GM12878 (cell line): ENCODE data around the gene SULT2B1. TPM values are rescaled to one million over a fixed set of nuclear protein-coding genes. Genes with fewer than 3 reads are reported as not detected.

Experiments
- CBX3 ChIP-seq: fragments of 200-600 bp; sonication (generic); IDR thresholded peaks from 2 replicates; pipeline ENCODE4 v1.6.1; 2016; ENCODE audit warnings: low read depth, borderline replicate concordance
- ETV6 ChIP-seq, 2 experiments: fragments of 450-650 bp in 1 of 2; IDR thresholded peaks in 1 of 2; conservative IDR thresholded peaks in 1 of 2; 2 replicates each; pipeline ENCODE4 v1.6.1; 2014; ENCODE audit warnings: antibody characterized with exemption in 1 of 2, borderline replicate concordance in 1 of 2, low read depth in 1 of 2, mild to moderate bottlenecking in 1 of 2, moderate library complexity in 1 of 2
- IKZF1 ChIP-seq: fragments of 450-650 bp; conservative IDR thresholded peaks from 2 replicates; pipeline ENCODE4 v1.6.1; 2017; ENCODE audit warnings: antibody characterized with exemption, mild to moderate bottlenecking
- MYC ChIP-seq: IDR thresholded peaks from 2 replicates; pipeline ENCODE4 v1.6.1; 2011; ENCODE audit warnings: mild to moderate bottlenecking, low read length, moderate library complexity, inconsistent platforms; ENCODE audit not compliant: insufficient read depth, insufficient replicate concordance, insufficient read length, severe bottlenecking
- NBN ChIP-seq: fragments of 450-650 bp; IDR thresholded peaks from 2 replicates; pipeline ENCODE4 v1.6.1; 2016
- PML ChIP-seq: IDR thresholded peaks from 2 replicates; pipeline ENCODE4 v1.6.1; 2012; ENCODE audit warnings: low read length, inconsistent platforms
- POLR2AphosphoS5 ChIP-seq: IDR thresholded peaks from 2 replicates; pipeline ENCODE4 v1.6.1; 2011; ENCODE audit warnings: mild to moderate bottlenecking, low read length, inconsistent platforms
- RELB ChIP-seq: fragments of 450-650 bp; IDR thresholded peaks from 2 replicates; pipeline ENCODE4 v1.6.1; 2017; ENCODE audit warnings: low read depth, mild to moderate bottlenecking, moderate library complexity
- SMC3 ChIP-seq: IDR thresholded peaks from 2 replicates; pipeline ENCODE4 v1.6.1; 2011; ENCODE audit warnings: low read length, improper control_type of control experiment, borderline replicate concordance
- SREBF2 ChIP-seq: IDR thresholded peaks from 2 replicates; pipeline ENCODE4 v1.6.1; 2012; ENCODE audit warnings: mild to moderate bottlenecking, low read length
- SUZ12 ChIP-seq: fragments of 200-600 bp; sonication (generic); IDR thresholded peaks from one replicate; pipeline ENCODE4 v1.6.1; 2018; ENCODE audit warnings: antibody characterized with exemption, mild to moderate bottlenecking; ENCODE audit not compliant: unreplicated experiment
- USF1 ChIP-seq: IDR thresholded peaks from 2 replicates; pipeline ENCODE4 v1.6.1; 2011; ENCODE audit warnings: borderline replicate concordance, low read depth, mild to moderate bottlenecking, moderate library complexity, mixed read lengths, low read length; ENCODE audit not compliant: insufficient read depth; ENCODE audit errors: extremely low read length
- ZNF622 ChIP-seq: fragments of 450-650 bp; IDR thresholded peaks from 2 replicates; pipeline ENCODE4 v1.6.1; 2017; ENCODE audit warnings: mild to moderate bottlenecking, inconsistent platforms
- polyA plus RNA-seq, 11 experiments: library from polyadenylated mRNA; depleted of rRNA in 4 of 11; unstranded in 6 of 11; stranded (reverse) in 5 of 11; fragments of >200 nt; fragmentation: Nextera tagmentation in 4 of 11; fragmentation: Illumina TruSeq in 1 of 11; extraction: Ambion mirVana in 4 of 11; extraction: Trizol in 1 of 11; gene quantifications; 1 replicate in 1 of 11; 2 replicates in 10 of 11; pipeline versions ENCODE4 v1.2.1 to v1.2.3, GENCODE V29; 2011 to 2016; ENCODE audit warnings: inconsistent platforms in 2 of 11, missing spikeins in 2 of 11, low read depth in 1 of 11
- total RNA-seq, 4 experiments: library from RNA; depleted of rRNA in 3 of 4; stranded (reverse); fragments of >200 nt in 3 of 4; fragmentation: Illumina TruSeq in 1 of 4; extraction: Trizol in 1 of 4; gene quantifications; 2 replicates each; pipeline versions ENCODE4 v1.2.1 to v1.2.3, GENCODE V29; 2013 to 2021
- TF ChIP-seq, protein P1 (sequence below): fragments of 450-650 bp; IDR thresholded peaks from 2 replicates; pipeline ENCODE4 v1.6.1; 2017; ENCODE audit warnings: borderline replicate concordance
- TF ChIP-seq, protein P2 (sequence below): fragments of 450-650 bp; IDR thresholded peaks from 2 replicates; pipeline ENCODE4 v1.6.1; 2018; ENCODE audit warnings: borderline replicate concordance, mild to moderate bottlenecking; ENCODE audit not compliant: partially characterized antibody
- TF ChIP-seq, protein P3 (sequence below): fragments of 450-650 bp; formaldehyde crosslinking; IDR thresholded peaks from 2 replicates; pipeline ENCODE4 v1.4.0; 2022; ENCODE audit warnings: mild to moderate bottlenecking, moderate library complexity
- TF ChIP-seq, protein P4 (sequence below): IDR thresholded peaks from 2 replicates; pipeline ENCODE4 v1.6.1; 2011; ENCODE audit warnings: borderline replicate concordance, low read depth, mild to moderate bottlenecking, moderate library complexity, low read length; ENCODE audit not compliant: insufficient read depth, poor library complexity, severe bottlenecking

The SULT2B1 gene
- total and polyA plus RNA-seq, 10 of the 15 experiments (the other 5 are each of a cell fraction or from before 2014, with no cell fraction given), result 0.11 to 0.14 TPM; not detected in 8

GRCh38 chr19:48513289-48514122, 38.5 kb upstream of the SULT2B1 start (continued):
- TF ChIP-seq ZNF622, result no peak
- TF ChIP-seq PML, result no peak
- TF ChIP-seq POLR2AphosphoS5, result no peak
- 0 out of 2 replicates have a peak, but pooled peaks have one; percentile 56 for TF ChIP-seq NBN
- TF ChIP-seq MYC, result no peak
- TF ChIP-seq, protein P1, sequence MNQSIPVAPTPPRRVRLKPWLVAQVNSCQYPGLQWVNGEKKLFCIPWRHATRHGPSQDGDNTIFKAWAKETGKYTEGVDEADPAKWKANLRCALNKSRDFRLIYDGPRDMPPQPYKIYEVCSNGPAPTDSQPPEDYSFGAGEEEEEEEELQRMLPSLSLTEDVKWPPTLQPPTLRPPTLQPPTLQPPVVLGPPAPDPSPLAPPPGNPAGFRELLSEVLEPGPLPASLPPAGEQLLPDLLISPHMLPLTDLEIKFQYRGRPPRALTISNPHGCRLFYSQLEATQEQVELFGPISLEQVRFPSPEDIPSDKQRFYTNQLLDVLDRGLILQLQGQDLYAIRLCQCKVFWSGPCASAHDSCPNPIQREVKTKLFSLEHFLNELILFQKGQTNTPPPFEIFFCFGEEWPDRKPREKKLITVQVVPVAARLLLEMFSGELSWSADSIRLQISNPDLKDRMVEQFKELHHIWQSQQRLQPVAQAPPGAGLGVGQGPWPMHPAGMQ, result no peak
- TF ChIP-seq, protein P2, sequence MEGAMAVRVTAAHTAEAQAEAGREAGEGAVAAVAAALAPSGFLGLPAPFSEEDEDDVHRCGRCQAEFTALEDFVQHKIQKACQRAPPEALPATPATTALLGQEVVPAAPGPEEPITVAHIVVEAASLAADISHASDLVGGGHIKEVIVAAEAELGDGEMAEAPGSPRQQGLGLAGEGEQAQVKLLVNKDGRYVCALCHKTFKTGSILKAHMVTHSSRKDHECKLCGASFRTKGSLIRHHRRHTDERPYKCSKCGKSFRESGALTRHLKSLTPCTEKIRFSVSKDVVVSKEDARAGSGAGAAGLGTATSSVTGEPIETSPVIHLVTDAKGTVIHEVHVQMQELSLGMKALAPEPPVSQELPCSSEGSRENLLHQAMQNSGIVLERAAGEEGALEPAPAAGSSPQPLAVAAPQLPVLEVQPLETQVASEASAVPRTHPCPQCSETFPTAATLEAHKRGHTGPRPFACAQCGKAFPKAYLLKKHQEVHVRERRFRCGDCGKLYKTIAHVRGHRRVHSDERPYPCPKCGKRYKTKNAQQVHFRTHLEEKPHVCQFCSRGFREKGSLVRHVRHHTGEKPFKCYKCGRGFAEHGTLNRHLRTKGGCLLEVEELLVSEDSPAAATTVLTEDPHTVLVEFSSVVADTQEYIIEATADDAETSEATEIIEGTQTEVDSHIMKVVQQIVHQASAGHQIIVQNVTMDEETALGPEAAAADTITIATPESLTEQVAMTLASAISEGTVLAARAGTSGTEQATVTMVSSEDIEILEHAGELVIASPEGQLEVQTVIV, result no peak
- TF ChIP-seq, protein P3, sequence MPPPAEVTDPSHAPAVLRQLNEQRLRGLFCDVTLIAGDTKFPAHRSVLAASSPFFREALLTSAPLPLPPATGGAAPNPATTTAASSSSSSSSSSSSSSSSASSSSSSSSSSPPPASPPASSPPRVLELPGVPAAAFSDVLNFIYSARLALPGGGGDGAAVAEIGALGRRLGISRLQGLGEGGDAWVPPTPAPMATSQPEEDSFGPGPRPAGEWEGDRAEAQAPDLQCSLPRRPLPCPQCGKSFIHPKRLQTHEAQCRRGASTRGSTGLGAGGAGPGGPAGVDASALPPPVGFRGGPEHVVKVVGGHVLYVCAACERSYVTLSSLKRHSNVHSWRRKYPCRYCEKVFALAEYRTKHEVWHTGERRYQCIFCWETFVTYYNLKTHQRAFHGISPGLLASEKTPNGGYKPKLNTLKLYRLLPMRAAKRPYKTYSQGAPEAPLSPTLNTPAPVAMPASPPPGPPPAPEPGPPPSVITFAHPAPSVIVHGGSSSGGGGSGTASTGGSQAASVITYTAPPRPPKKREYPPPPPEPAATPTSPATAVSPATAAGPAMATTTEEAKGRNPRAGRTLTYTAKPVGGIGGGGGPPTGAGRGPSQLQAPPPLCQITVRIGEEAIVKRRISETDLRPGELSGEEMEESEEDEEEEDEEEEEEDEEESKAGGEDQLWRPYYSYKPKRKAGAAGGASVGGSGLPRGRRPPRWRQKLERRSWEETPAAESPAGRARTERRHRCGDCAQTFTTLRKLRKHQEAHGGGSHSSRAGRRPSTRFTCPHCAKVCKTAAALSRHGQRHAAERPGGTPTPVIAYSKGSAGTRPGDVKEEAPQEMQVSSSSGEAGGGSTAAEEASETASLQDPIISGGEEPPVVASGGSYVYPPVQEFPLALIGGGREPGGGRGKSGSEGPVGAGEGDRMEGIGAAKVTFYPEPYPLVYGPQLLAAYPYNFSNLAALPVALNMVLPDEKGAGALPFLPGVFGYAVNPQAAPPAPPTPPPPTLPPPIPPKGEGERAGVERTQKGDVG, result no peak
- no peak for TF ChIP-seq SREBF2
- TF ChIP-seq SMC3, result no peak
- TF ChIP-seq CBX3, result no peak
- TF ChIP-seq SUZ12, result no peak
- no peak for TF ChIP-seq ETV6 (conservative IDR thresholded peaks at IDR 0.05 in 1 of 2, IDR thresholded peaks at IDR 0.05 in 1 of 2; ENCODE audit: borderline replicate concordance in 1 of 2, low read depth in 1 of 2)
- TF ChIP-seq USF1, result no peak
- no peak for TF ChIP-seq RELB
- TF ChIP-seq, protein P4, sequence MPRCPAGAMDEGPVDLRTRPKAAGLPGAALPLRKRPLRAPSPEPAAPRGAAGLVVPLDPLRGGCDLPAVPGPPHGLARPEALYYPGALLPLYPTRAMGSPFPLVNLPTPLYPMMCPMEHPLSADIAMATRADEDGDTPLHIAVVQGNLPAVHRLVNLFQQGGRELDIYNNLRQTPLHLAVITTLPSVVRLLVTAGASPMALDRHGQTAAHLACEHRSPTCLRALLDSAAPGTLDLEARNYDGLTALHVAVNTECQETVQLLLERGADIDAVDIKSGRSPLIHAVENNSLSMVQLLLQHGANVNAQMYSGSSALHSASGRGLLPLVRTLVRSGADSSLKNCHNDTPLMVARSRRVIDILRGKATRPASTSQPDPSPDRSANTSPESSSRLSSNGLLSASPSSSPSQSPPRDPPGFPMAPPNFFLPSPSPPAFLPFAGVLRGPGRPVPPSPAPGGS, result no peak
- TF ChIP-seq IKZF1, result peak; percentile 71
